ENCODE measurements around the gene SEC24C. TPM values are rescaled to one million over a fixed set of nuclear protein-coding genes. Genes with fewer than 3 reads are reported as not detected.

The SEC24C gene
- total RNA-seq, 1 donor from 2014 or later = 42.2 TPM

GRCh38 chr10:73750819-73751218 lies 6.6 kb downstream of the SEC24C start:
- TF ChIP-seq, protein P1, sequence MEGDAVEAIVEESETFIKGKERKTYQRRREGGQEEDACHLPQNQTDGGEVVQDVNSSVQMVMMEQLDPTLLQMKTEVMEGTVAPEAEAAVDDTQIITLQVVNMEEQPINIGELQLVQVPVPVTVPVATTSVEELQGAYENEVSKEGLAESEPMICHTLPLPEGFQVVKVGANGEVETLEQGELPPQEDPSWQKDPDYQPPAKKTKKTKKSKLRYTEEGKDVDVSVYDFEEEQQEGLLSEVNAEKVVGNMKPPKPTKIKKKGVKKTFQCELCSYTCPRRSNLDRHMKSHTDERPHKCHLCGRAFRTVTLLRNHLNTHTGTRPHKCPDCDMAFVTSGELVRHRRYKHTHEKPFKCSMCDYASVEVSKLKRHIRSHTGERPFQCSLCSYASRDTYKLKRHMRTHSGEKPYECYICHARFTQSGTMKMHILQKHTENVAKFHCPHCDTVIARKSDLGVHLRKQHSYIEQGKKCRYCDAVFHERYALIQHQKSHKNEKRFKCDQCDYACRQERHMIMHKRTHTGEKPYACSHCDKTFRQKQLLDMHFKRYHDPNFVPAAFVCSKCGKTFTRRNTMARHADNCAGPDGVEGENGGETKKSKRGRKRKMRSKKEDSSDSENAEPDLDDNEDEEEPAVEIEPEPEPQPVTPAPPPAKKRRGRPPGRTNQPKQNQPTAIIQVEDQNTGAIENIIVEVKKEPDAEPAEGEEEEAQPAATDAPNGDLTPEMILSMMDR (IDR thresholded peaks at IDR 0.05; ENCODE audit: borderline replicate concordance) = no peak
- Histone ChIP-seq H3K27ac (replicated peaks) (no peak overlapping the region), H3K36me3 (peaks cover 91% of the 10 kb centered on the region), H3K9me3 (replicated peaks) (no peaks in the 10 kb centered on the region), H3K27me3 (ENCODE audit: low read depth) (no peaks in the 10 kb centered on the region), H3K4me1 (peaks cover 43% of the 10 kb centered on the region), H3K4me3 (no peak overlapping the region)
- no peak for DNase-seq
- intact Hi-C loops (cut with micrococcal nuclease) = no loop called here

GRCh38 chr10:73756183-73756582 lies 12.0 kb downstream of the SEC24C start:
- Histone ChIP-seq H3K27ac (replicated peaks) (no peak overlapping the region), H3K36me3 (peaks cover 83% of the 10 kb centered on the region), H3K9me3 (replicated peaks) (no peaks in the 10 kb centered on the region), H3K4me1 (peaks cover 8% of the 10 kb centered on the region), H3K4me3 (no peak overlapping the region), H3K27me3 (ENCODE audit: low read depth) (no peaks in the 10 kb centered on the region)
- TF ChIP-seq, protein P1 (IDR thresholded peaks at IDR 0.05; ENCODE audit: borderline replicate concordance) = no peak
- intact Hi-C loops (cut with micrococcal nuclease) = no loop called here
- DNase-seq = no peak

DNA sequence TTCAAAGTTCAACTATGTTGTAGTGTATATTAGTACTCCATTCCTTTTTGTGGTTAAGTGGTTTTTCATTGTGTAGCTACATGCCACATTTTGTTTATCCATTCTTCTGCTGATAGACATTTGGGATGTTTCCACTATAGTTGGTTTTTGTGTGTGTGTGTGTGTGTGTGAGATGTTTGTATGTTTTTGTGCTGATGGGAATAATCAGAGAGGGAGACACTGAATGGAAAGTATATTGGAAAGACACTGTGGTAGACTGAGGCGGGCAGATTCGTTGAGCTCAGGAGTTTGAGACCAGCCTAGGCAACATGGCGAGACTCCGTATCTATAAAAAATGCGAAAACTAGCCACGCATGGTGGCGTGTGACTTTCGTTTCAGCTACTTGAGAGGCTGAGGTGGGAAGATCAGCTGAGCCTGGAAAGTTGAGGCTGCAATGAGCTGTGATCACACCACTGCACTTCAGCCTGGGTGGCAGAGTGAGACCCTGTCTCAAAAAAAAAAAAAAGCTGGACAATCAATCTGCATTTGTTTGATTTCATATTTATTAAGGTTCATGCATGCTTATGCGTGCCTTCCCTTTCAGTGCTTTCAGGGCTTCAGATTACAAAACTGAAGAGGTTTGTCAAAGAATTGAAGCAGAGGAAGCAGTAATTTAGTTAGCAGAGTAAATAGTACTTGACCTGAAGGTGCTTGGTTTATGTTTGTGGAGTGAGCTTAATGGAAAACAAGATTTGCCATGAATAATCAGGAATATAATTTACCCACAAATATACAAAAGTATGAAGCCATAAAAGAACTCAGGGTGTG lies 14.7 kb downstream of the SEC24C start:
- Histone ChIP-seq H3K4me3 (no peak overlapping the region), H3K4me1 (peaks cover 8% of the 10 kb centered on the region), H3K27ac (replicated peaks) (no peak overlapping the region), H3K27me3 (ENCODE audit: low read depth) (no peaks in the 10 kb centered on the region), H3K36me3 (peaks cover 83% of the 10 kb centered on the region), H3K9me3 (replicated peaks) (no peaks in the 10 kb centered on the region)
- intact Hi-C loops (cut with micrococcal nuclease) = no loop called here
- TF ChIP-seq, protein P1 (IDR thresholded peaks at IDR 0.05; ENCODE audit: borderline replicate concordance) = no peak
- no peak for DNase-seq

- H3K9me3 ChIP-seq (replicated peaks) = no peaks in the 10 kb centered on the region
- intact Hi-C loops (cut with micrococcal nuclease) = no loop called here
- no peak overlapping the region for H3K27ac ChIP-seq (replicated peaks)
- no peak for DNase-seq
- peaks cover 8% of the 10 kb centered on the region for H3K4me1 ChIP-seq
- H3K36me3 ChIP-seq = peaks cover 83% of the 10 kb centered on the region
- H3K27me3 ChIP-seq (ENCODE audit: low read depth) = no peaks in the 10 kb centered on the region
- no peak overlapping the region for H3K4me3 ChIP-seq
- TF ChIP-seq, protein P1 (IDR thresholded peaks at IDR 0.05; ENCODE audit: borderline replicate concordance) = no peak
These were observed 15.4 kb downstream of the SEC24C start for GRCh38 chr10:73759512-73760115.

DNA sequence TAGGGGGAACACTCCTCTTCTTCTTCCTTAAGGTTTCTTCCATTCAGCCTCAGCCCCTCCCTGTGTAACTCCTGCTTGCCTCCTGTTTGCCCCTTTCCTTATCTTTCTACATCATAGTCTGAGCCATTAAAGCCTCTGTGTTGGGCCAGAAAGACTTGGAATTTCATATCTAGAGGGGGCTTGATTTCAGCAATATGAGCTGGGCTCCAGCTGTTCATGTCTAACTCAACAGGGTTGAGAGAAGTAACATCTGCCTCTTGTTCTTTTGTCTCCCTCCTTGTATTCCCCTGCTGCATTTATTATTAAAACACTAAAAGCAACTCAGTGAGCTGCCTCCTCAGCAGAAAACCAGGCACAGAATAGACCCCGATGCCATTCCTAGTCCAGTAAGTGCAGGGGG lies 17.6 kb downstream of the SEC24C start:
- Histone ChIP-seq H3K27me3 (ENCODE audit: low read depth) (no peaks in the 10 kb centered on the region), H3K36me3 (peaks cover 90% of the 10 kb centered on the region), H3K27ac (replicated peaks) (no peak overlapping the region), H3K4me3 (no peak overlapping the region), H3K4me1 (peaks cover 8% of the 10 kb centered on the region), H3K9me3 (replicated peaks) (no peaks in the 10 kb centered on the region)
- intact Hi-C loops (cut with micrococcal nuclease) = no loop called here
- TF ChIP-seq, protein P1 (IDR thresholded peaks at IDR 0.05; ENCODE audit: borderline replicate concordance) = no peak
- no peak for DNase-seq

Measured in left ventricle myocardium inferior (tissue), 1 donor.